Measurements from ENCODE around the gene RB1. TPM values are rescaled to one million over a fixed set of nuclear protein-coding genes. Genes with fewer than 3 reads are reported as not detected.
A peak's percentile ranks its signal among the peaks of the same experiment; 100 is the strongest.

Gene RB1
- total and polyA plus RNA-seq, 8 donors, result 32.1 to 53.1 (median 47.4) TPM

- H3K4me3 ChIP-seq, result peak overlapping the region; percentile 8 to 37
- TF ChIP-seq CTCF (IDR thresholded peaks at IDR 0.05), result no peak
- ATAC-seq (peak; percentile 86), DNase-seq (peak; percentile 35 to 86 (median 76))
- no peaks in the 10 kb centered on the region for H3K9me3 ChIP-seq
- intact Hi-C loops (cut with DNase I), result loop anchor here in 1 of 2 donors (10.0 kb wide), 2 partner anchors 78 to 82 kb away; partner anchors contain the start of gene LPAR6
- peaks cover 0 to 19% of the 10 kb centered on the region in 2 donors for H3K36me3 ChIP-seq
- H3K27ac ChIP-seq, result peak overlapping the region; percentile 77 to 91
- H3K4me1 ChIP-seq, result peaks cover 10 to 68% of the 10 kb centered on the region in 2 donors
- no peaks in the 10 kb centered on the region for H3K27me3 ChIP-seq
These were observed 189.0 kb downstream of the RB1 start for GRCh38 chr13:48492470-48493065.

- no peak overlapping the region for H3K4me3 ChIP-seq
- no peak for ATAC-seq
- peaks cover 0 to 19% of the 10 kb centered on the region in 2 donors for H3K36me3 ChIP-seq
- H3K4me1 ChIP-seq, result peaks cover 10 to 68% of the 10 kb centered on the region in 2 donors
- no peak for DNase-seq
- peak overlapping the region; percentile 77 to 91 for H3K27ac ChIP-seq
- intact Hi-C loops (cut with DNase I), result loop anchor here in 1 of 2 donors (10.0 kb wide), 2 partner anchors 78 to 82 kb away; partner anchors contain the start of gene LPAR6
- no peaks in the 10 kb centered on the region for H3K9me3 ChIP-seq
- no peak for TF ChIP-seq CTCF (IDR thresholded peaks at IDR 0.05)
- H3K27me3 ChIP-seq, result no peaks in the 10 kb centered on the region
These were observed 189.7 kb downstream of the RB1 start for GRCh38 chr13:48493066-48493765.

- Histone ChIP-seq H3K4me3 (no peak overlapping the region), H3K9me3 (no peaks in the 10 kb centered on the region), H3K27me3 (no peaks in the 10 kb centered on the region), H3K27ac (peak overlapping the region in 1 of 2 donors; percentile 42), H3K36me3 (peaks cover 0 to 20% of the 10 kb centered on the region in 2 donors), H3K4me1 (peaks cover 10 to 66% of the 10 kb centered on the region in 2 donors)
- ATAC-seq (no peak), DNase-seq (no peak)
- TF ChIP-seq CTCF (IDR thresholded peaks at IDR 0.05), result no peak
- intact Hi-C loops (cut with DNase I), result loop anchor here in 1 of 2 donors (10.0 kb wide), 2 partner anchors 79 to 81 kb away; partner anchors contain the start of gene LPAR6
These were observed 190.3 kb downstream of the RB1 start for GRCh38 chr13:48493851-48494250.

GRCh38 chr13:48494874-48495273 lies 191.3 kb downstream of the RB1 start:
- no peak overlapping the region for H3K4me3 ChIP-seq
- no peaks in the 10 kb centered on the region for H3K9me3 ChIP-seq
- intact Hi-C loops (cut with DNase I), result loop anchor here in 1 of 2 donors (10.0 kb wide), 2 partner anchors 80 kb away; partner anchors contain the start of gene LPAR6
- DNase-seq, result no peak
- no peak overlapping the region for H3K27ac ChIP-seq
- no peaks in the 10 kb centered on the region for H3K27me3 ChIP-seq
- H3K4me1 ChIP-seq, result peaks cover 10 to 62% of the 10 kb centered on the region in 2 donors
- H3K36me3 ChIP-seq, result peaks cover 0 to 12% of the 10 kb centered on the region in 2 donors
- no peak for TF ChIP-seq CTCF (IDR thresholded peaks at IDR 0.05)
- no peak for ATAC-seq
